NCI-H526 treated with DMSO at 0.1 percent for 48 hours (cell line): ENCODE results near the gene KIF3B.
"Not testable (repeated sequence)": the region's sequence is repeated elsewhere in the genome, so short reads cannot be mapped to it uniquely, and the experiment has no call there.

ENCODE experiments used
- DNase-seq: peaks from one replicate; lab custom pipeline; 2025; lab: John Stamatoyannopoulos, UW

The KIF3B gene

DNA sequence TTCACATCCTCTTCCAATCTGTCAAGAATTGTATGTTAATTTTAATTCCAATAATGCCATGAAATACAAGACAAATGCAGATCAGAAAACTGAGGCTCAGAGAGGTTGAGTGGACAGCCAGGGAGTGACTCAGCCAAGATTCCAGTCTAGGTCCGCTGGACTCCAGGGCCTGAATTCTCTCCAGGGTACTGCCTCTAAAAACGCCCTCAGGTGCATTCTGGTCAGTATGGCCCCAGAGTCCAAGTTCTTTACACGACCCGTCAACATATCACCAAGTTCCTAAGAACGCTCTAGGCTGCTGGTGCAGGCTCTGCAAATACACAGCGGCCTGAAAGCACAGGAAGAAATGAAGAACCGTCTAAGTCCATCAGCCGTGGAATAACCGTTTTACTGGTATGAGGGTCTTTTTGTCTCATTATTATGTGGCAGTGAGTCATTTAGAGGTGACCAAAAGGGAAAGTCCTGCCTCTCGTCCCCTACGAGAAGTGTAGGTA is 80.0 kb downstream of the KIF3B start:
- peak; percentile 57 for DNase-seq

DNA sequence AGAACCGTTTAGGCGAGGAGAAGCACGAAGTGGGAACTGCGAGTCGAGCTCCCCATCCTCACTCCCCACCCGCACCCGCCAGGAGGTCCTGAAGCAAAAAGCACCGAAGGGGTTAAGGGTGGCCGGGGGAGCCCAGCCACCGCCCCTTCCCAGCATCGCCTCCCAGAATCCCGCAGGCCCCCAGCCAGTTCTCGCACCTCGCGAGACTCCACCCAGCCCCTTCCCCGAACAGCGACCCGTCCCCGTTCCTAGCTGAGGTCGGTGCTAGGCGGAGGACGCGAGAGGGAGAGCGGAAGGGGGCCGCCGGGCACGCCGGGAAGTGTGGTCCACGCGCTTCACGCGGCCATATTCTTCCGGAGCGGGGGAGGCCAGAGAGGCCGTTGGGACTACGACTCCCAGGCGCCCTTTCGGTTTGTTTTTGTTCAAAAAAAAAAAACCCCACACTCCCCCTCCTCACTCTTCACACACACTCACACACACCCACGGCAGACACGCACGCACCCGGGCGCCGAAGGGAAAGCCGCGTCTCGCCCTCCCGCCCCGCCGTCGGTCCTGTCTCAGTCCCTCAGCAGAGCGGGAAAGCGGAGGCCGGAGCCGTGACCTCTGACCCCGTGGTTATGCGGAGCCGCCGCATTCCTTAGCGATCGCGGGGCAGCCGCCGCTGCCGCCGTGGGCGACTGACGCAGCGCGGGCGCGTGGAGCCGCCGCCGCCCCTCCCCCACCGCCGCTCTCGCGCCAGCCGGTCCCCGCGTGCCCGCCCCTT is 80.6 kb downstream of the KIF3B start, which contains the start of gene ASXL1:
Gene ASXL1 (plus strand): TSS at position 463 of the 763 bp plus-strand sequence. CDS start 445 bp downstream, outside the sequence.
- peak; percentile 99 for DNase-seq

GRCh38 chr20:32358632-32358882 is 81.1 kb downstream of the KIF3B start:
- DNase-seq: no peak

DNA sequence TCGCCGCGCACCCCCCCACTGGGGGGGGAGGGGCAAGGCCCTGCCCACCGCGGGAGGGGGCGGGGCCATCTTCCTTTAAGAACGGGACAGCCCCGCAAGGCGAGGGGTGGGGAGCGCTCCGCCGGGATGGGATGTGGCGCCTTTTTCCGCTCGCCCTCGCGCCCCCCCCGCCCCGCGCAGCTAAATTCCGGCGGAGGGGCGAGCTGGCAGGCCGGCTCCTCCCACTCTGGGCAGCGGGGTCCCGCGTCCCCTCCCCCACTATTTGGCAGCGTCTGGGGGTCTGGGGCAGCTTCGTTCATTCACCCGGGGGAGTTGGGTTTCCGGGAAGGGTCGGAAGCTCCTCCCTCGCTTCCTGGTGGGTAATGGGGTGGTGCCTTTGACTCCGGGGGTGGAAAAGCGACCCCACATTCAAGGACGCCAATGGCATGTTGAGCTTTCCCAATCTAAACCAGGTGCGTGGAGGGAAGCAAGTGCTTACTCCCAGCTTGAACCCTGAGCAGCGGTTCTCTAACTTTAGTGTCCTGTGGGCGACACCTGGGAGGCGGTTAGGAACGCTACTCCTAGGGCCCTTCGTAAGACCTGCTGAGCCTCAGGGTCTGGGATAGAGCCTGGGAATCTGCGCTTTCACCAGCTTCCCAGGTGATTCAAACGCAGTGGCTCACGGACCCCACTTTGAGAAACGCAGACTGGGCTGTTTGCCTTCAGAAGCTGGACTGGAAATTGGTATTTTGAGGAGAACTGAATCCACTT is 81.6 kb downstream of the KIF3B start:
- DNase-seq: peak; percentile 23

DNA sequence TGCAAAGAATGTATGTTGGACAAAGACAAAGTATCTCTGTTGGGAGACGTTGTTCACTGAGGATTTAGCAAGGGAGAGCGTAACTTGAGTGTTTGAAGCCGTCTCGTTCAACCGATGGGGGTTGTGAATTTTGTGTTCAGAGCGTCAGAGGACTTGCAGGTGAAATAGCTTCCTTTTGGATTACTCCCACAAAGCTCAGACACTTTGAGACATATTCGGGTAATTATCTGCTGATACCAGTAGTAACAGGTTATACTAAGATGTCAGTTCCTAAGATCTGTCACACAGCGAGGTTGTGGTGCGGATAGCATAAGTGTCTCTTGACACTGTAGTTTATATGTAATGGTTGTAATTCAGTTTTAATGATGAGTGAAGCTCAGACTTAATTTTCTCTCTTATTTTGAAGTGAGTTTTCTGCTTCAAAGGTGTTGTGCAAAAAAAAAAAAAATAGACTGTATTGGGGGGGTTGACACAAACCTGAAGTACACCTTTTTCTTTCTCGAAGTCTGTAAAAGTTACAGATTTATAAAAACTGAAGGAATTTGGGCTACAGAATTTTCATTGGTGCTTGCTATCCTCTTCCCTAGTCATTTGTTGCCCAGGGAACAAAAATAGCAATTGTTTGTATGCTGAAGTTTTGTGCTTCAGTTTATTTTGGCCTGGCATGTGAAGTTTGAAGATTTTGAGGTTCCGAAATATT is 82.3 kb downstream of the KIF3B start:
- no peak for DNase-seq

DNA sequence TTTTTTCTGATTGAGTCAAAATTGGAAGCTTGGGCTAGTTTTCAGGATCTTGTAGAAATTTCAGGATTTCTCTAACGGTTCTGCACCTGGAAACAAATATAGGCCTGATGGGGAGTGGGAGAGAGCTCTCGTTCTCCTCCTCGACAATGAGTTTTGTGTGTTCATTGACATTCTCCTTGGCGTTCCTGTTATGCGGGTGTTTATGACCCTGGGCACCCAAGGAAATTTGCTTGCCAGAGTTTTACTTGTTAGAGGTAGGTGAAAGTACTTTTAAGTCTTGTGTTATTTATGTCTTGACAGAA is 82.8 kb downstream of the KIF3B start:
- no peak for DNase-seq

DNA sequence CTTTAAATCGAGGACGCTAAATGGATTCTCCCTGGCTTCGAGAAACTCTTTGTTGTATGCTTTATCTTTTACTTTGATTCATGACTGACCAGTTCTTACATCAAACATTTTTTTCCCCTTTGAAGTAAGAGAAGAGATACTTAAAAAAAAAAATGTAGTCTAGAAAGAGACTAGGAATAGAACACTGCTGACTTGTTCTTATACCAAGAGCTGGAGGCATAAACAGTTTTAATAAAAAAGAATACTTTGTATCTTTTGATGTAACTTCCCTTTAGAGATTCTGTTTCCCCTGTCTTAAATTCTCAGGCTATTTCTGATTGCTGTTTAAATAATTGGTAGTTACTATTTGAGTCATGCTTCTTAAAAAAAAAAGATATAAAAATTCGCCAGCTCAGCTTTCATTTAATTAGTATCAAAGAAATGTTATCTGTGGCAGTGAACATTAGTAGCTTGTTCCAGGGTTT is 85.5 kb downstream of the KIF3B start:
- DNase-seq: no peak

DNA sequence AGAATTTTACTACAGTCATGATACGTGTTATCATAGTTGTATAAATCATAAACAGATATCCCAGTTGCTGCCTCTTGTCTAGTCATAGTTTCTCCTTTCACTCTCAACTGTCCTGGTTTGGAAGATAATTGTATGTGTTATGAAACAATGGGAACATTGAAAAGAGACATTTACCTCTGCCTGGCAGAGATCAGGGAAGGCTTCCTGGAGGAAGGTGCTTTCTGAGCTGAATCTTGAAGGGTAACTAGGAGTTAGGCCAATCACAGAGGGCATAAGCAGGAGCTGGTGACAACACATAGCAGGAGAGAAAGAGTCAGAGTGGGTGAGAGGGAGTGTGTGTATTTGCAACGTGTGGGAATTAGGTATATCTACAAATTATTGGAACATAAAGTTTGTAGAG is 86.0 kb downstream of the KIF3B start:
- DNase-seq: no peak

GRCh38 chr20:32364554-32365208 is 87.2 kb downstream of the KIF3B start:
- no peak for DNase-seq

- no peak for DNase-seq
These were observed 88.1 kb downstream of the KIF3B start for GRCh38 chr20:32365564-32365963.

DNA sequence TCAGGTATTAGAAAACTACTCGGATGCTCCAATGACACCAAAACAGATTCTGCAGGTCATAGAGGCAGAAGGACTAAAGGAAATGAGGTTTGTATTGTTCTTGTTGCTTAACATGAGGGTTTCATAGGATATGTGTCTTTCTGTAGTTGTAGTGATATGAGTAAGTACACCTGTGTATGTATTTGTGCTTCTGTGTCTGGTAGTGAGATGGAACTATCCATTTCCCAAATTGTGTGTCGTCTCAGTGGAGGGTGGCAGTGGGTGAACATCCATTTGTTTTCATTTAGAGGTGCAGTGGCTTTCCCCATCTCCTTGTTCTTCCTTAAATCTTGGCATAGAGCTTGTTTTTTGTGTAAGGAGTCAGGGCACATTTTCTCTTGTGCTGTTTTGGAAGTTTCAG is 88.9 kb downstream of the KIF3B start:
- no peak for DNase-seq

DNA sequence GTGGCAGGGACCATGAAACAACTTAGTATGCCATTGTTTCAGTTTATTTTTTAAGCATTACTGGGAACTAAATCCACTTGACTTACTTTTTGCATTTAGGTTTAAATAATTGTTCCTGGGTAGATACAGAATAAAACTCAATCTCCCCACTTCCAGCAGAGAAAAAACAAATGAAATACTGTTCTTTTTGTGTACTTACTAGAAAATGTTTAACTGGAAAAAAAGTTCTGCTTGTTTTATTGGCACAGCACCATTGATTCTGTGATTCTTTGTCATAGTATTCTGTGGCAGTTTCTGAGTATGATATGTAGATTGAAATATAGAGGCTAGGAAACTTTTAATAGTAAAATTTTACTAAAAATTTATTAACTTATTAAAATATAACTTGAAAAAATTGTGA is 90.9 kb downstream of the KIF3B start:
- DNase-seq: no peak

- DNase-seq: no peak
These were observed 91.5 kb downstream of the KIF3B start for GRCh38 chr20:32368925-32369324.

DNA sequence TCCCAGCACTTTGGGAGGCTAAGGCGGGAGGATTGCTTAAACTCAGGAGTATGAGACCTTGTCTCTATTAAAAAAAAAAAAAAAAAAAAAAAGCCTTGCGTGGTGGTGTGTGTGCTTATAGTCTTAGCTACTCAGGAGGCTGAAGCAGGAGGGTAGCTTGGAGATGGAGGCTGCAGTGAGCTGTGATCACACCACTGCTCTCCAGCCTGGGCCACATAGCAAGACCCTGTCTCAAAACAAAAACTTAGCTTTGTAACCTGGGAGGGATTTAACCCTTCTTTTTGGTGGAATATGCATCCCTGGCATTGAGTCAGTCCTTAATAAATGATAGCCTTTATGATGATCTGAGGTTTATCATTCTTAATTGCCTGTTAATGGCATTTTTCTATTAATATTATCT is 93.4 kb downstream of the KIF3B start:
- no peak for DNase-seq

DNA sequence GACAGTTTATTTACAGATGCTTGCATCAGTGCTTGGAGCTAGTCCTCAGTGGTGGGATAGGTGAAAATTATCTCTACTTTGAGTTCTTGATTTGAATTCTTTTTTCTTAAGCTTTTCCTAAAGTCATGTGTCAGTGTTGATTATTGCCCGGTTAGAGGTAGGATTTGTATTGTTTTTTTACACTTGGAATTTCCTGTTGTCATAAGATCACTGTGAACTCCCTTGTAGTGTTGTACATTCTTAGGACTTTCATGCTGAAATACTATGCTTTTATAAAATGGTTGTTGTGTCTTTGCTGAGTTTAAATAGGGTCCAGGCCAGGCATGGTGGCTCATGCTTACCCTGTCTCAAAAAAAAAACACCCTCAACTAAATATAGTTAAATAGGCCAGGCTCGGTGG is 101.0 kb downstream of the KIF3B start:
- no peak for DNase-seq

DNA sequence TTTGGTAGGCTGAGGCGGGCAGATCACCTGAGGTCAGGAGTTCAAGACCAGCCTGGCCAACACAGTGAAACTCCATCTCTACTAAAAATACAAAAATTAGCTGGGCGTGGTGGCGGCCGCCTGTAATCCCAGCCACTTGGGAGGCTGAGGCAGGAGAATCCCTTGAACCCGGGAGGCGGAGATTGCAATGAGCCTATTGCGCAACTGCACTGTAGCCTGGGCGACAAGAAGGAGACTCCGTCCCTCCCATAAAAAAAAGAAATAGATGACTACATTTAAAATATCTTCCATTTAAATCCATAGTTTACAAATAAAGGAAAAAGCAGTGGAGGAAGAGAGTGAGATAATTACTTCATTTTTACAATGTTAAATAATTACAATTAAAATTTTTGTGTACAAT is 102.6 kb downstream of the KIF3B start:
- not testable (repeated sequence) for DNase-seq

DNA sequence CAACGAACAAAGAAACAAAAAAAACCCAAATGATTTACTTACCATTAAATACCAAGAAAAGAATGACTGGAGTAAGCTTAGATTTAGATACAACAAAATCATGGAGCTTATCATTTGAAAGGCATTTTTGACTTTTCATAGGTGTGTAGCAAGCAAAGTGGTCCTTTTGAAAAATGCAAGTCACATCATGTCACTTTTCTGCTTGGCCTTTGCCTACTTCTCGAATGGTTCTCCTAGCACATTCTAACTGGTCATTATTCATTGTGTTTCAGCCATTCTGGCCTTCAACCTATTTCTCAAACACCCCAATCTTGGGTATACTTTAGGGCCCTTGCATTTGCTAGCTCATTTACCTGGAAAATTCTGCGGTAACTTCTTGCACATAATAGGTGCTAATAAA is 103.3 kb downstream of the KIF3B start:
- DNase-seq: no peak

DNA sequence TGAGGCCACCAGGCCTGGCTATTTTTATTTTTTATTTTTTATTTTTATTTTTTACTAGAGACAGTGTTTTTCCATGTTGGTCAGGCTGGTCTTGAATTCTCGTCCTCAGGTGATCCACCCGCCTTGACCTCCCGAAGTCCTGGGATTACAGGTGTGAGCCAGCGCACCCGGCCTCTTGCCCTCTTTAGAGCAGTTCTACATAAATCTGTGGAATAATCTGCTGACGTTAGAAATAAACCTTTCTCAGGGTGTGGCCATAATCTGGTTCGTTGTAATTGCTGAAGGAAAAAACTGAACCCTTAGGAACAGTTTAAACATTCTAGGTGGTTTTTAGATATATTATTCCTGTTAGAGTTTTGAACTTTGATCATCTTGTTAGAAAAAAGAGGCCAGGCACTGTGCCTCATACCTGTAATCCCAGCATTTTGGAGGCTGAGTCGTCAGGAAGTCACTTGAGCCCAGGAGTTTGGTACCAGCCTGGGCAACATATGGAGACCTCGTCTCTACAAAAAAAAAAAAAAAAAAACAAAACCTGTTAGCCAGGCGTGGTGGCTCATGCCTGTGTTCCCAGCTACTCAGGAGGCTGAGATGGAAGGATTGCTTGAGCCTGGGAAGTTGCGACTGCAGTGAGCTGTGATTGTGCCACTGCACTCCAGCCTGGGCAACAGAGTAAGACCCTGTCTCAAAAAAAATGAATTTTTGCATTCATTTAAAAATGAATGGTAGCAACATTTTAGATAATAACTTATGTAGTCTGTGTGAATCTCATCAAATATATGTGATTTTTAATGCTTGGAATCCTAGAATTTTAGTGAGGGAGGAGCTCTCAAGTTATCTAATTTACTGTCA is 104.9 kb downstream of the KIF3B start:
- DNase-seq: no peak

DNA sequence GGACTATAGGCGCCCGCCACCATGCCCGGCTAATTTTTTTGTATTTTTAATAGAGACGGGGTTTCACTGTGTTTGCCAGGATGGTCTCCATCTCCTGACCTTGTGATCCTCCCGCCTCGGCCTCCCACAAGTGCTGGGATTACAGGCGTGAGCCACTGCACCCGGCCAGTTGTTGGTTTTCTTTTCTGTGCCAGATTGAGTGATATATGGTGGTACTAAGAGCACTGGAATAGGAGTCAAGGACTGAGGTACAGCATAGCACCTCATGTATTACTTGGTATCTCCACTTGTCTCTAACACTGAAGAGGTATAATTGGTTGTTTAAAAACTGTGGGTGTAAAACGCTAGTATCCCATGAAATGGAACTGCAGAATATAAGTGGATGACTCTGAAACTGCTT is 106.0 kb downstream of the KIF3B start:
- DNase-seq: not testable (repeated sequence)
